ENCODE results near the gene GNB1L. TPM values are rescaled to one million over a fixed set of nuclear protein-coding genes. Genes with fewer than 3 reads are reported as not detected.

Gene GNB1L
- polyA plus RNA-seq, 3 donors from 2014 or later: 19.1 to 30.6 (median 20.3) TPM

Other genes with a start within 250 kb of the GNB1L start
- 1 to 10 TPM in 1 of 3 donors, under 1 TPM in 1, not detected in 1; 0.36 to 2.2 TPM for gene SEPTIN5, start 140.4 kb downstream of the GNB1L start, polyA plus RNA-seq
- 10 to 100 TPM in 1 of 3 donors, under 1 TPM in 2; 0.53 to 10.1 (median 0.95) TPM for gene GP1BB, start 131.3 kb downstream of the GNB1L start, polyA plus RNA-seq
- gene TBX1, start 94.1 kb downstream of the GNB1L start, polyA plus RNA-seq: under 1 TPM in 1 of 3 donors, not detected in 2; 0.12 TPM
- 1 to 10 TPM; 1.5 to 8.1 (median 4.5) TPM for gene RTL10, start within 50 bp of the GNB1L start, polyA plus RNA-seq
- 100 to 1,000 TPM; 130 to 167 (median 155) TPM for gene COMT, start 86.9 kb upstream of the GNB1L start, polyA plus RNA-seq
- gene TXNRD2, start 86.9 kb upstream of the GNB1L start, polyA plus RNA-seq: 10 to 100 TPM; 11.0 to 17.1 (median 15.5) TPM
- 10 to 100 TPM in 1 of 3 donors, 1 to 10 TPM in 2; 5.3 to 15.9 (median 5.3) TPM for gene ARVCF, start 161.9 kb upstream of the GNB1L start, polyA plus RNA-seq
- 10 to 100 TPM; 43.3 to 68.6 (median 56.6) TPM for gene TANGO2, start 166.2 kb upstream of the GNB1L start, polyA plus RNA-seq
- 1 to 10 TPM in 2 of 3 donors, under 1 TPM in 1; 0.83 to 5.4 (median 1.4) TPM for gene DGCR8, start 225.4 kb upstream of the GNB1L start, polyA plus RNA-seq

All from immature natural killer cell (primary cell).